Measurements from ENCODE around the gene CERS1.

GRCh38 chr19:18929311-18929710, 33.4 kb upstream of the CERS1 start:
- TF ChIP-seq CTCF (IDR thresholded peaks at IDR 0.05 in 2 of 3, conservative IDR thresholded peaks at IDR 0.05 in 1 of 3; ENCODE audit: borderline replicate concordance in 1 of 3, insufficient read depth in 1 of 3, low read depth in 2 of 3, low read length in 2 of 3) (no peak), POLR2A (IDR thresholded peaks at IDR 0.05; ENCODE audit: borderline replicate concordance, extremely low read depth, insufficient read depth, insufficient read length) (no peak), EZH2phosphoT487 (IDR thresholded peaks at IDR 0.05; ENCODE audit: borderline replicate concordance) (no peak), EGR1 (IDR thresholded peaks at IDR 0.05; ENCODE audit: low read depth) (no peak), SRF (IDR thresholded peaks at IDR 0.05; ENCODE audit: low read depth) (no peak), EZH2 (IDR thresholded peaks at IDR 0.05) (no peak), POLR2AphosphoS5 (IDR thresholded peaks at IDR 0.05; ENCODE audit: low read depth, low read length) (no peak), REST (IDR thresholded peaks at IDR 0.05; ENCODE audit: low read depth) (no peak), MAX (IDR thresholded peaks at IDR 0.05) (no peak), CEBPB (IDR thresholded peaks at IDR 0.05; ENCODE audit: low read depth) (no peak), SIN3A (IDR thresholded peaks at IDR 0.05; ENCODE audit: low read depth) (no peak), ZBTB33 (IDR thresholded peaks at IDR 0.05; ENCODE audit: extremely low read depth, insufficient replicate concordance, low read length) (no peak), SP1 (IDR thresholded peaks at IDR 0.05; ENCODE audit: low read depth) (no peak), ATF3 (IDR thresholded peaks at IDR 0.05) (no peak)

All from HCT116 (cell line).